Measurements from ENCODE around the gene ARHGAP21. TPM values are rescaled to one million over a fixed set of nuclear protein-coding genes. Genes with fewer than 3 reads are reported as not detected.

The ARHGAP21 gene
- total RNA-seq, 1 donor from 2014 or later = 100 TPM

GRCh38 chr10:24744946-24745345 is 21.3 kb upstream of the ARHGAP21 start:
- Mint-ChIP-seq H3K4me3 (ENCODE audit: unreplicated experiment) (no peak overlapping the region), H3K9me3 (ENCODE audit: unreplicated experiment) (no peaks in the 10 kb centered on the region), H3K36me3 (ENCODE audit: low read depth, unreplicated experiment) (no peaks in the 10 kb centered on the region), H3K27ac (ENCODE audit: unreplicated experiment) (no peak overlapping the region), H3K27me3 (ENCODE audit: unreplicated experiment) (no peaks in the 10 kb centered on the region), H3K4me1 (ENCODE audit: unreplicated experiment) (no peaks in the 10 kb centered on the region)
- no peak for DNase-seq (ENCODE audit: low spot score)
- TF ChIP-seq CTCF (IDR thresholded peaks at IDR 0.05; ENCODE audit: unreplicated experiment) = no peak

- no peak for DNase-seq (ENCODE audit: low spot score)
- Mint-ChIP-seq H3K9me3 (ENCODE audit: unreplicated experiment) (no peaks in the 10 kb centered on the region), H3K27me3 (ENCODE audit: unreplicated experiment) (no peaks in the 10 kb centered on the region), H3K36me3 (ENCODE audit: low read depth, unreplicated experiment) (no peaks in the 10 kb centered on the region), H3K4me3 (ENCODE audit: unreplicated experiment) (no peak overlapping the region), H3K4me1 (ENCODE audit: unreplicated experiment) (no peaks in the 10 kb centered on the region), H3K27ac (ENCODE audit: unreplicated experiment) (no peak overlapping the region)
- TF ChIP-seq CTCF (IDR thresholded peaks at IDR 0.05; ENCODE audit: unreplicated experiment) = no peak
Measured at GRCh38 chr10:24740714-24741113, 17.0 kb upstream of the ARHGAP21 start.

GRCh38 chr10:24737001-24737400 is 13.3 kb upstream of the ARHGAP21 start:
- Mint-ChIP-seq H3K27ac (ENCODE audit: unreplicated experiment) (no peak overlapping the region), H3K9me3 (ENCODE audit: unreplicated experiment) (no peaks in the 10 kb centered on the region), H3K4me1 (ENCODE audit: unreplicated experiment) (no peaks in the 10 kb centered on the region), H3K36me3 (ENCODE audit: low read depth, unreplicated experiment) (no peaks in the 10 kb centered on the region), H3K4me3 (ENCODE audit: unreplicated experiment) (no peak overlapping the region), H3K27me3 (ENCODE audit: unreplicated experiment) (no peaks in the 10 kb centered on the region)
- DNase-seq (ENCODE audit: low spot score) = no peak
- no peak for TF ChIP-seq CTCF (IDR thresholded peaks at IDR 0.05; ENCODE audit: unreplicated experiment)

DNA sequence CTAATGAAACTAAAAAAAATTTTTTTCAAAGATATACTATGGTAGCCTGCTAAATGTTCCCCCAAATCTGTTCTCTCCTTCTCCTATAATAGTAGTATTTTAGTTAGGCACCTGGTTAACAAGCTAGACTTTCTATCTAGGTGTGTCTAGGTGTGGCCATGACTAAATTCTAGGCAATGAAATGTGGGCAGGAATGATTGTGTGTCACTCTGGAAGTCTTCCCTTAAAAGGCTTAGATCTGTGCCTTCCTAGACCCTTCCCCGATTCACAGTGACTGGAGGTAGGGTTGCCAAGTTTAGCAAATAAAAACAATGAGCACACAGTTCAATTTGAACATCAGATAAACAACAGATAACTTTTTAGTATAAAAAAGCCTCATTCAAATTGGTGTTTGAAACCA is 8.3 kb upstream of the ARHGAP21 start:
- Mint-ChIP-seq H3K9me3 (ENCODE audit: unreplicated experiment) (no peaks in the 10 kb centered on the region), H3K36me3 (ENCODE audit: low read depth, unreplicated experiment) (no peaks in the 10 kb centered on the region), H3K27ac (ENCODE audit: unreplicated experiment) (no peak overlapping the region), H3K4me1 (ENCODE audit: unreplicated experiment) (no peaks in the 10 kb centered on the region), H3K27me3 (ENCODE audit: unreplicated experiment) (no peaks in the 10 kb centered on the region), H3K4me3 (ENCODE audit: unreplicated experiment) (no peak overlapping the region)
- no peak for DNase-seq (ENCODE audit: low spot score)
- no peak for TF ChIP-seq CTCF (IDR thresholded peaks at IDR 0.05; ENCODE audit: unreplicated experiment)

GRCh38 chr10:24730811-24731210 is 7.1 kb upstream of the ARHGAP21 start:
- no peaks in the 10 kb centered on the region for H3K9me3 Mint-ChIP-seq (ENCODE audit: unreplicated experiment)
- H3K36me3 Mint-ChIP-seq (ENCODE audit: low read depth, unreplicated experiment) = no peaks in the 10 kb centered on the region
- TF ChIP-seq CTCF (IDR thresholded peaks at IDR 0.05; ENCODE audit: unreplicated experiment) = no peak
- no peaks in the 10 kb centered on the region for H3K27me3 Mint-ChIP-seq (ENCODE audit: unreplicated experiment)
- no peaks in the 10 kb centered on the region for H3K4me1 Mint-ChIP-seq (ENCODE audit: unreplicated experiment)
- H3K4me3 Mint-ChIP-seq (ENCODE audit: unreplicated experiment) = no peak overlapping the region
- no peak overlapping the region for H3K27ac Mint-ChIP-seq (ENCODE audit: unreplicated experiment)
- DNase-seq (ENCODE audit: low spot score) = no peak

All from endothelial cell (in vitro differentiated cells).